Kidney (tissue), 14 donors: Measurements from ENCODE around the gene CCDC185. TPM values are rescaled to one million over a fixed set of nuclear protein-coding genes. Genes with fewer than 3 reads are reported as not detected.

Source experiments
- DNase-seq, 5 donors: peaks; one replicate each; pipeline ENCODE4 v3.0.0-alpha.2; 2013 to 2020
- FAIRE-seq: peaks from 2 replicates; lab custom pipeline; 2012; peaks lifted over from hg19 to GRCh38; lab: Jason Lieb, UNC
- H3K27ac ChIP-seq, 2 donors: one replicate each; pipeline ENCODE4 v1.7.0; 2013; ENCODE audit warnings: low read depth in 2 of 2, low read length in 2 of 2, inconsistent platforms in 1 of 2
- H3K27me3 ChIP-seq: one replicate; pipeline ENCODE4 v1.7.1; 2013; ENCODE audit warnings: low read length, inconsistent platforms; ENCODE audit not compliant: control insufficient read depth, insufficient read depth
- H3K36me3 ChIP-seq, 3 donors: one replicate each; pipeline versions ENCODE4 v1.7.0 to v1.7.1; 2013; ENCODE audit warnings: low read length in 3 of 3, control low read depth in 1 of 3, inconsistent platforms in 1 of 3; ENCODE audit not compliant: insufficient read depth in 3 of 3, control insufficient read depth in 2 of 3
- H3K4me1 ChIP-seq, 3 donors: one replicate each; pipeline versions ENCODE4 v1.7.0 to v1.7.1; 2013; ENCODE audit warnings: low read length in 3 of 3, inconsistent platforms in 1 of 3, low read depth in 1 of 3; ENCODE audit not compliant: control insufficient read depth in 2 of 3, insufficient read depth in 2 of 3
- H3K4me3 ChIP-seq, 3 donors: one replicate each; pipeline versions ENCODE4 v1.7.0 to v1.8.1; 2013; ENCODE audit warnings: low read length in 3 of 3, control low read depth in 1 of 3, inconsistent platforms in 1 of 3
- H3K9ac ChIP-seq, 3 donors: one replicate each; pipeline versions ENCODE4 v1.7.0 to v1.7.1; 2013; ENCODE audit warnings: low read length in 3 of 3, control low read depth in 1 of 3, inconsistent platforms in 1 of 3
- H3K9me3 ChIP-seq, 3 donors: one replicate each; pipeline versions ENCODE4 v1.7.0 to v1.7.1; 2013; ENCODE audit warnings: low read length in 3 of 3, control low read depth in 1 of 3, inconsistent platforms in 1 of 3; ENCODE audit not compliant: control insufficient read depth in 2 of 3, insufficient read depth in 1 of 3
- intact Hi-C: fragments of 100-400 bp; cut with DNase I; formaldehyde crosslinking; loops from one replicate; pipeline ENCODE4 v1.11.1; 2022
- polyA plus RNA-seq: library from polyadenylated mRNA; stranded (reverse); fragments of 350-450 nt; fragmentation: Illumina TruSeq; extraction: RNeasy Lipid Tissue Mini Kit (QIAGEN cat#74804); gene quantifications from one replicate; pipeline ENCODE4 v1.2.3, GENCODE V29; 2014; ENCODE audit warnings: low read depth, low replicate concordance; ENCODE audit not compliant: insufficient read depth
- total RNA-seq: library from RNA; stranded (reverse); fragmentation: NEBNext Ultra II Directional; extraction: Animal tissue kit (Norgen Biotek cat#: 25700); gene quantifications from one replicate; pipeline ENCODE4 v1.2.1, GENCODE V29; 2021
- TF ChIP-seq, protein P1 (sequence below): IDR thresholded peaks from 3 replicates; pipeline ENCODE4 v1.5.1; 2012; ENCODE audit warnings: mild to moderate bottlenecking, moderate library complexity, borderline replicate concordance; ENCODE audit not compliant: insufficient read depth; ENCODE audit errors: extremely low read depth
- donor health status: control.
- donor health status: control.
- donor health status: control.
- donor health status: control.
- donor health status: control.
- donor health status: DM: yes; HTN: yes; CAD: no.
- donor health status: Normal renal cell carcinoma (clear cell type).

Gene CCDC185
- total and polyA plus RNA-seq, 2 donors from 2014 or later = 0.13 TPM; not detected in 1

GRCh38 chr1:223437151-223437550 is 43.9 kb downstream of the CCDC185 start:
- Histone ChIP-seq H3K27ac (no peak overlapping the region), H3K4me3 (no peak overlapping the region), H3K9me3 (no peaks in the 10 kb centered on the region), H3K4me1 (no peaks in the 10 kb centered on the region), H3K9ac (no peak overlapping the region), H3K36me3 (no peaks in the 10 kb centered on the region), H3K27me3 (no peaks in the 10 kb centered on the region)
- intact Hi-C loops = no loop called here
- DNase-seq (no peak), FAIRE-seq (no peak)
- TF ChIP-seq, protein P1, sequence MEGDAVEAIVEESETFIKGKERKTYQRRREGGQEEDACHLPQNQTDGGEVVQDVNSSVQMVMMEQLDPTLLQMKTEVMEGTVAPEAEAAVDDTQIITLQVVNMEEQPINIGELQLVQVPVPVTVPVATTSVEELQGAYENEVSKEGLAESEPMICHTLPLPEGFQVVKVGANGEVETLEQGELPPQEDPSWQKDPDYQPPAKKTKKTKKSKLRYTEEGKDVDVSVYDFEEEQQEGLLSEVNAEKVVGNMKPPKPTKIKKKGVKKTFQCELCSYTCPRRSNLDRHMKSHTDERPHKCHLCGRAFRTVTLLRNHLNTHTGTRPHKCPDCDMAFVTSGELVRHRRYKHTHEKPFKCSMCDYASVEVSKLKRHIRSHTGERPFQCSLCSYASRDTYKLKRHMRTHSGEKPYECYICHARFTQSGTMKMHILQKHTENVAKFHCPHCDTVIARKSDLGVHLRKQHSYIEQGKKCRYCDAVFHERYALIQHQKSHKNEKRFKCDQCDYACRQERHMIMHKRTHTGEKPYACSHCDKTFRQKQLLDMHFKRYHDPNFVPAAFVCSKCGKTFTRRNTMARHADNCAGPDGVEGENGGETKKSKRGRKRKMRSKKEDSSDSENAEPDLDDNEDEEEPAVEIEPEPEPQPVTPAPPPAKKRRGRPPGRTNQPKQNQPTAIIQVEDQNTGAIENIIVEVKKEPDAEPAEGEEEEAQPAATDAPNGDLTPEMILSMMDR = no peak

DNA sequence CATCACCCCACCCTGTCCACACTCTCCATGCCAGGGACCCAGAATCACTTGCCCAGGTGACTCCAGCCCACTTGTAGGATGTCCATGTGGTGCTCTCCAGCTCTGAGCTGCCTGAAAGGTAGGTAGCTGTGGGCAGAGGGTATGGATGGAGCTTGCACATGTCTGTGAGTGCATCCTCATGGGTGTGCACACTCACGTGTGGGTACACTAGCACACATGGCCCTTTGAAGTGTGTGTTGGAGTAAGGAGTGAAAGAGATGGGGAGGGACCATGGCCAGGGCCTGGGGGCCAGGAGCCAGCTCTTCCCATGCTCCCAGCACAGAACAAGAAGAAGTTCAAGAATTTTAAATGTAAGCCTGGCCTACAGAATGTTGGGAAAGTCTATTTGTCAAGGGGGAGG is 50.2 kb downstream of the CCDC185 start:
- Histone ChIP-seq H3K4me3 (no peak overlapping the region), H3K9ac (no peak overlapping the region), H3K4me1 (no peaks in the 10 kb centered on the region), H3K9me3 (peaks cover 0 to 6% (median 0%) of the 10 kb centered on the region in 3 donors), H3K36me3 (no peaks in the 10 kb centered on the region), H3K27ac (no peak overlapping the region), H3K27me3 (no peaks in the 10 kb centered on the region)
- TF ChIP-seq, protein P1 = no peak
- intact Hi-C loops = no loop called here
- DNase-seq (no peak), FAIRE-seq (no peak)

GRCh38 chr1:223444411-223444810 is 51.2 kb downstream of the CCDC185 start:
- Histone ChIP-seq H3K27ac (no peak overlapping the region), H3K9me3 (peaks cover 0 to 6% (median 0%) of the 10 kb centered on the region in 3 donors), H3K4me3 (no peak overlapping the region), H3K9ac (no peak overlapping the region), H3K36me3 (no peaks in the 10 kb centered on the region), H3K27me3 (no peaks in the 10 kb centered on the region), H3K4me1 (no peaks in the 10 kb centered on the region)
- intact Hi-C loops = no loop called here
- TF ChIP-seq, protein P1 = no peak
- FAIRE-seq = no peak
- peak in 4 of 5 donors; percentile 31 to 50 (median 40) for DNase-seq

Other genes starting within 250 kb of the CCDC185 start
- gene SUSD4, start 29.2 kb upstream of the CCDC185 start, total RNA-seq = 14.0 TPM
- 23.7 TPM for gene SUSD4, start 29.2 kb upstream of the CCDC185 start, polyA plus RNA-seq